Coronary artery (tissue), 2 donors: ENCODE data around the gene UBE3B.

Experiments
- DNase-seq: peaks from one replicate; pipeline ENCODE4 v3.0.0-alpha.2; 2017; ENCODE audit warnings: low spot score
- H3K27ac ChIP-seq, 2 donors: fragments of 200-600 bp; sonication (generic); one replicate each; pipeline ENCODE4 v1.5.1; 2016 to 2019
- H3K4me3 ChIP-seq: fragments of 200-600 bp; sonication (generic); 2 replicates; pipeline ENCODE4 v1.5.1; 2016; ENCODE audit warnings: mild to moderate bottlenecking, moderate library complexity
- CTCF ChIP-seq: fragments of 200-600 bp; sonication (generic); IDR thresholded peaks from one replicate; pipeline ENCODE4 v1.5.1; 2019; ENCODE audit warnings: antibody characterized with exemption

Gene UBE3B

DNA sequence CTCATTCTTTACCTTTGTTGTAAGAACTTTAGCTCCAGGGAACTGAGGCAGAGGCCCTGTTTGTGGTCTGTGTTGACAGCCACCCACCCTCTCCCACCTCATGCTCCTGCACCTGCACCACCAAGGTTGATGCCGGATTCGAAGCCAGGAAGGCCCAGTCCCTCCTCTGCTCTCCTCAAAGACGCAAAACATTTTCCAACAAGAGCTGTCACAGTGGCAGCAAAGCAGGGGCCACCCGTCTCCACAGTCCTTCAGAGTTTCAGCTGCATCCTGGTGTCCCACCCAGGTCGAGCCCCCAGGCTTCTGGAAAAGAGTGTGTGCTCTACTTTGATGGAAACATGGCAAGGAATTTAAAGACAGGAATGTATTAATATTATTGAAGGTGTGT is 58.4 kb downstream of the UBE3B start:
- DNase-seq: no peak
- Histone ChIP-seq H3K4me3 (no peak overlapping the region), H3K27ac (no peak overlapping the region)
- TF ChIP-seq CTCF: no peak

GRCh38 chr12:109537136-109537535 is 59.7 kb downstream of the UBE3B start:
- H3K27ac ChIP-seq: no peak overlapping the region
- TF ChIP-seq CTCF: no peak
- H3K4me3 ChIP-seq: no peak overlapping the region
- DNase-seq: no peak

DNA sequence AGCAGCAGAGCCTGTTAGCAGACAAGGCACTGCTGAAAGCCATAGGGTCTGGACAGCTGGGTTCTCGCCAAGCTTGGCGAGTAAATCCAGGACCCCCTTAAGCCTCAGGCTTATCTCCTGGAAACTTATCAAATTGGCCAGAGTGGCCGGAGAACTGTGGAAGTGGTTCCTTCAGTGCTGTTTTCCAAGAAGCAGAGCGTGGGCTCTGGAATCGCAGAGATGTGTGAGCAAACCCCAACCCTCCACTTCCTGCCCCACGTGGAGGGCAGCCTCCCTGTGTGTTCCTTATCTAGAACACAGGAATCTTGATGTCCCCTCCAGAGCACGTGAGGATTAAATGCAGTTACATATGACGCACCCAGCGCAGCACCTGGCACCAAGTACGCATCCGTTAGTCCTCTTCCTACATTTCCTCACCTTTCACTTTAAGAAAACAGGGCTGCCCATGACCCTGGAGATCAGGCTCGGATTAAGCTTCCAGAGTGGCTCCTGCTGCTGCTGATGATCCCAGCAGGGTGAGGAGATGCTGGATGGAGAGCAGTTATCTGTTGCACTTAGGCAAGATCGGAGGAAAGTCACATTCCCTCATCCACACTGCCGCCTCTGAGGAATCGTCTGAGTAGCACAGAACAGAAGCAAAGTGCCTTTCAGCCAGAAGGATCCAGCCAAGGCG is 60.9 kb downstream of the UBE3B start:
- DNase-seq: no peak
- Histone ChIP-seq H3K4me3 (no peak overlapping the region), H3K27ac (no peak overlapping the region)
- no peak for TF ChIP-seq CTCF

- no peak for DNase-seq
- Histone ChIP-seq H3K4me3 (no peak overlapping the region), H3K27ac (no peak overlapping the region)
- TF ChIP-seq CTCF: no peak
These were observed 62.1 kb downstream of the UBE3B start for GRCh38 chr12:109539508-109539907.

- TF ChIP-seq CTCF: no peak
- DNase-seq: no peak
- Histone ChIP-seq H3K4me3 (no peak overlapping the region), H3K27ac (no peak overlapping the region)
These were observed 63.3 kb downstream of the UBE3B start for GRCh38 chr12:109540526-109541412.

DNA sequence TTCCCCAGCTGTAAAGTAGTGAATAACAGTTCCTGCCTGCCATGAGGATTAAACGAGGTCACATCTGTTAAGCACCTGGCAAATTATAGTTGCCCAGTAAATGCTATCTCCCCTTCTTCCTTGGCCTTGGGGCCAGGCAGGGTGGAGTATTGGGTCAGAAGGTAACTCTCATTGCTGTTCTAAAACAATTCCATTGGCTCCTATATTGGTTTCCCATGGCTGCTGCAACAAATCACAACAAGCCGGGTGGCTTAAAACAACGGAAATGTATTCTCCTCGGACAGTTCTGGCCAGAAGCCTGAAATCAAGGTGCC is 63.9 kb downstream of the UBE3B start:
- Histone ChIP-seq H3K27ac (no peak overlapping the region), H3K4me3 (no peak overlapping the region)
- DNase-seq: no peak
- TF ChIP-seq CTCF: no peak

GRCh38 chr12:109542014-109542413 is 64.6 kb downstream of the UBE3B start:
- TF ChIP-seq CTCF: no peak
- Histone ChIP-seq H3K27ac (no peak overlapping the region), H3K4me3 (no peak overlapping the region)
- DNase-seq: no peak
